Large intestine (tissue), 3 donors: ENCODE measurements around the gene STK32B. TPM values are rescaled to one million over a fixed set of nuclear protein-coding genes. Genes with fewer than 3 reads are reported as not detected.
"Not testable (repeated sequence)": the region's sequence is repeated elsewhere in the genome, so short reads cannot be mapped to it uniquely, and the experiment has no call there.

Experiments
- DNase-seq, 2 donors: peaks; one replicate each; pipeline versions ENCODE4 v3.0.0 to v3.0.0-alpha.2; 2013
- H3K27ac ChIP-seq: one replicate; pipeline ENCODE4 v1.5.1; 2013; ENCODE audit warnings: low read length
- H3K27me3 ChIP-seq: 2 replicates; pipeline ENCODE4 v1.6.1; 2013; ENCODE audit warnings: low read length; ENCODE audit not compliant: control insufficient read depth, insufficient read depth
- H3K36me3 ChIP-seq: 2 replicates; pipeline ENCODE4 v1.6.1; 2013; ENCODE audit warnings: low read length; ENCODE audit not compliant: control insufficient read depth, insufficient read depth
- H3K4me1 ChIP-seq: one replicate; pipeline ENCODE4 v1.6.1; 2013; ENCODE audit warnings: low read length; ENCODE audit not compliant: control insufficient read depth, insufficient read depth
- H3K4me3 ChIP-seq: one replicate; pipeline ENCODE4 v1.5.1; 2013; ENCODE audit warnings: low read length
- H3K9me3 ChIP-seq: one replicate; pipeline ENCODE4 v1.6.1; 2013; ENCODE audit warnings: mild to moderate bottlenecking, low read depth, low read length, moderate library complexity; ENCODE audit not compliant: control insufficient read depth
- WGBS: methylation state at CpG from one replicate; pipeline ENCODE4 v1.1.5; 2013; ENCODE audit warnings: low lambda C conversion rate; ENCODE audit not compliant: insufficient coverage; 5-methylcytosine and 5-hydroxymethylcytosine counted together
- polyA plus RNA-seq: library from polyadenylated mRNA; unstranded; fragments of 120-200 nt; gene quantifications from one replicate; pipeline ENCODE4 v1.2.1, GENCODE V29; 2013

The STK32B gene
- polyA plus RNA-seq, 1 donor: 1.6 TPM

DNA sequence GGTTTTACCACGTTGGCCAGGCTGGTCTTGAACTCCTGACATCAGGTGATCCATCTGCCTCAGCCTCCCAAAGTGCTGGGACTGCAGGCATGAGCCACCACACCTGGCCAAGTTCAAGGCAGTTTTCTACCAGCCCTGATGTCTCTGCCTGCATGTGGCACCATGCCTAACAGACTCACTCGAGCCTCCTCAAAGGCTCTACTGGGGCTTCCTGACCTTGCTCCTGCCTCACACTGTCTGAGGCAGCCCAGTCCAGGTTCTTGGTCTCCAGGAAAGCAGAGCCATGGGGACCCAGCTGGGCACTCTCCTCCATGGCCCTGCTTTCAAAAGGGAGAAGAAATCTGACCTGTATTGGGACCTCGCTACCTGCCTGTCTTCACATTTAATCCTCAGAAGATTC lies 370.1 kb downstream of the STK32B start:
- DNase-seq: no peak
- H3K4me1 ChIP-seq: no peaks in the 10 kb centered on the region
- no peaks in the 10 kb centered on the region for H3K36me3 ChIP-seq
- no peaks in the 10 kb centered on the region for H3K9me3 ChIP-seq
- H3K4me3 ChIP-seq: no peak overlapping the region
- H3K27me3 ChIP-seq: no peaks in the 10 kb centered on the region
- no CpG with 5 or more reads among the region's 3 CpGs for WGBS
- no peak overlapping the region for H3K27ac ChIP-seq

DNA sequence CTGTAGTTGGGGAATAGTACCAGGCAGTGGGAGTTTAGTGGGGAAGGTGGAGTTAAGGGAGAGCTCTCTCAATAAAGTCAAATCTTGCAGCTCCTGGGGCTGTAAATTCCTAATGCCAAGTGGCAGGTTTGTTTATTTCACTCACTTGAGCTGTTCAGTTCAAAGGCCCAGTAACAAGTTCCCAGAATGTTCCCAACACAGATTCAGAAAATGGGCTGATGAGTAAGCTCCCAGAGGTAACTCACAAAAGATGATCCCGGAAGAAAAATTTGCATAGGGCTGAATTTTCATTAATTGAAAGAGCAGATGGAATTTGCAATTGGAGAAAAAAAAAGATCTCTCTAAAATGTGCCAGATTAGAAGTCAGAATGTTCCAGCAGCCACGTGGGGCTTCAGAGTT lies 370.9 kb downstream of the STK32B start:
- no peak for DNase-seq
- no peaks in the 10 kb centered on the region for H3K27me3 ChIP-seq

DNA sequence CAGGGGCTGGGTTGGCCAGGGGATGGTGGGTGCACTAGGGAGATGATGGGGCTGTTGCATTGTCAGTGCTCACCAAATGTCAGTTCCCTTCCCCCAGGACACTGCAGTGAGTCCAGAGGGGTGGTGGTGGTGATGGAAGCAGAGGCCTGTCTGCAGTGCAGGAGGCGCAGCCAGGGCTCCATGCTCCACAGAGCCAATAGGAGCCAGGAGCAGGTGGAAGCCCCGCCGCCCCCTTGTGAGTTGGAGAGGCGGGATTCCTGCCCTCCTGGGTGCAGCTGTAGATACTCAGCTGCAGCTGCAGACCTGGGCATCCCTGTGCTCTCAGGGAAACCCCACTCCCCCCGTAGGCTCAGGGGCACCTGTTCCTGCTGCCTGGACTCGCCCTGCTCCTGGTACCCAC lies 372.4 kb downstream of the STK32B start:
- no peak overlapping the region for H3K4me3 ChIP-seq
- no CpG with 5 or more reads among the region's 6 CpGs for WGBS
- H3K9me3 ChIP-seq: no peaks in the 10 kb centered on the region
- no peaks in the 10 kb centered on the region for H3K27me3 ChIP-seq
- no peak overlapping the region for H3K27ac ChIP-seq
- H3K36me3 ChIP-seq: no peaks in the 10 kb centered on the region
- no peak for DNase-seq
- no peaks in the 10 kb centered on the region for H3K4me1 ChIP-seq

More for the DNA sequence above, 370.9 kb downstream of the STK32B start:
- 67% methylated on average over 1 of the region's 2 CpGs for WGBS
- H3K4me3 ChIP-seq: no peak overlapping the region
- H3K27ac ChIP-seq: no peak overlapping the region
- H3K9me3 ChIP-seq: no peaks in the 10 kb centered on the region
- H3K36me3 ChIP-seq: no peaks in the 10 kb centered on the region
- no peaks in the 10 kb centered on the region for H3K4me1 ChIP-seq

DNA sequence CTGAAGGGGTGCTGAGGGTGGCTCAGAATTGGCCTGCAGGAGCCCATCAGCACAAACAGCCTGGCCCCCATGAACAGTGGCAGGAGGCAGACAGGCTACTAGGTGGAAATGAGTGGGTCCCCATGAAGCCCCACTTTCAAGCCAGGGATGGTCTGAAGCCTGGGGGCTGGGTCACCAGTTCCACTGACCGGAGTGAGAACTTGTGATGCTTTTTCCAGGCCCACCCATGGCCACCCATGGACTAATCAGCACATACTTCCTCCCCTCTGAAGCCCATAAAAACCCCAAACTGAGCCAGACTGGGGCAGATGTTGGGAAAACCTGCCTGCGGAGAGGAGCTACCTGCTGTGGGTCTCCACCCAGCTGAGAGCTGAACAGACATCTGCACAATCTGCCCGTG lies 372.9 kb downstream of the STK32B start:
- H3K9me3 ChIP-seq: no peaks in the 10 kb centered on the region
- H3K36me3 ChIP-seq: no peaks in the 10 kb centered on the region
- no peaks in the 10 kb centered on the region for H3K4me1 ChIP-seq
- WGBS: no CpG with 5 or more reads among the region's 3 CpGs
- DNase-seq: no peak
- H3K27me3 ChIP-seq: no peaks in the 10 kb centered on the region
- no peak overlapping the region for H3K4me3 ChIP-seq
- no peak overlapping the region for H3K27ac ChIP-seq

DNA sequence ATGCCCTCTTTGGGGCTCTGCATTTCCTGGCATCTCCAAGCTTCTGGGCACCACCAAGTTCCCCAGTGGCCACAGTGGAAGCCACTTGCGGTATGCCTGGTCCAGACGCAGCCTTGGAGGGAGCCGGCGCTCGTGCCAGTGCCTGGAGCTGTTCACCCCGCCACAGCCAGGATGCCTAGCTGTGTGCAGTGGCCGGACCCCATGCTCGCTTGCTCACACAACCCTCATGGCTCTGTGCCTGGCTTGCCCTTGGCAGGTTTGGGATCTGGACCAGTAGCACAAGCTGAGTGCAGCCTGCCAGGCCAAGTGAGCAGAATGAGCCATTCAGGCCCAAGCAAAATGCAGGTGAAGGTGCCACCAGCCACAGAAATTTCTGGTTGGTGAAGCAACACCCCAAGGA lies 373.6 kb downstream of the STK32B start:
- Histone ChIP-seq H3K27me3 (no peaks in the 10 kb centered on the region), H3K36me3 (no peaks in the 10 kb centered on the region), H3K27ac (no peak overlapping the region), H3K4me1 (no peaks in the 10 kb centered on the region), H3K4me3 (no peak overlapping the region), H3K9me3 (no peaks in the 10 kb centered on the region)
- no CpG with 5 or more reads among the region's 8 CpGs for WGBS
- no peak for DNase-seq

- H3K27me3 ChIP-seq: no peaks in the 10 kb centered on the region
- no peak overlapping the region for H3K27ac ChIP-seq
- no peak for DNase-seq
- no peaks in the 10 kb centered on the region for H3K9me3 ChIP-seq
- no peaks in the 10 kb centered on the region for H3K36me3 ChIP-seq
- H3K4me1 ChIP-seq: no peaks in the 10 kb centered on the region
- H3K4me3 ChIP-seq: no peak overlapping the region
Observed at GRCh38 chr4:5429747-5430146, 378.5 kb downstream of the STK32B start.

GRCh38 chr4:5433196-5433595 lies 381.9 kb downstream of the STK32B start:
- WGBS: 93% methylated on average over 3 of the region's 5 CpGs
- Histone ChIP-seq H3K27ac (no peak overlapping the region), H3K4me3 (no peak overlapping the region), H3K9me3 (no peaks in the 10 kb centered on the region), H3K4me1 (no peaks in the 10 kb centered on the region), H3K36me3 (no peaks in the 10 kb centered on the region), H3K27me3 (no peaks in the 10 kb centered on the region)
- no peak for DNase-seq

DNA sequence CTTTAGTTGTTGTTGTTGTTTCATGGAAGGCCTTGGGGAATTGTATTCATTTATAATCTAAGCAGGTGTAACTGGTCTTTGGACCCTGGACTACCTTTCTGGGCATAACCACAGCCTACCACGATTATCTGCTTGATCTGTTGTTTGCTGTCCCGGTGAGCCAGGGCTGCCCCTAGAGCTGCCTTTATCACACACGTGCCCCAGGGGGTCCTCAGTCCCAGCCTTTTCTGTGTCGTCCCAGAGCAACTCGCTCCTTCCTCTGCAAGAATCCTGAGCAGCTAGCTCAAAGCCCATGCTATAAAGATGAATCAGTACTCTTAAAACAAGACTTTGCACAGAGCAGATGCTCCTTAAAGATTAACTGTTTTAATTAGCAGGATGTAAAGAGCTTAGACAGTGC lies 383.9 kb downstream of the STK32B start:
- Histone ChIP-seq H3K27me3 (no peaks in the 10 kb centered on the region), H3K36me3 (no peaks in the 10 kb centered on the region), H3K27ac (no peak overlapping the region), H3K4me3 (no peak overlapping the region), H3K4me1 (no peaks in the 10 kb centered on the region), H3K9me3 (no peaks in the 10 kb centered on the region)
- WGBS: 53% methylated on average over 2 of the region's 5 CpGs
- no peak for DNase-seq

DNA sequence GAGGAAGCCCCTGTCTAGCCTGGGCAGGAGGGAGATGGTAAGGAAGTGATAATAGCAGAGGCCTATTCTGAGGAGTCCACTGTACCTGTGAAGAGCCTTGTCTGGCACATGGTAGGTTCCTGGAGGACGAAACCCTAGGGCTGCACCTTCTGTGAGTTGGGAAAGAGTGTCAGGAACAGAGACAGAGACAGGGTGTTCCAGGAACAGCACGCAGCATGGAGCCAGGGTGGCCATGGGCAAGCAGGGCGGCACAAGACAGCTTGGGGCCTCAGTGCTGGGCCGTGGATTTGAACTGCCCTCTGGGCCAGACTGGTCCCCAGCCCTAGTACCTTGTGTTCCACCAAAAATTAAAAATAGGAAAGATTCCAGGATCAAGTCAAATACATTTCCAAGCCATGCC lies 384.5 kb downstream of the STK32B start:
- DNase-seq: no peak
- H3K36me3 ChIP-seq: no peaks in the 10 kb centered on the region
- H3K4me3 ChIP-seq: no peak overlapping the region
- no peaks in the 10 kb centered on the region for H3K27me3 ChIP-seq
- no peaks in the 10 kb centered on the region for H3K9me3 ChIP-seq
- no CpG with 5 or more reads among the region's 4 CpGs for WGBS
- no peaks in the 10 kb centered on the region for H3K4me1 ChIP-seq
- H3K27ac ChIP-seq: no peak overlapping the region

GRCh38 chr4:5443976-5444802 lies 392.9 kb downstream of the STK32B start:
- H3K27me3 ChIP-seq, H3K36me3 ChIP-seq, H3K27ac ChIP-seq, H3K4me1 ChIP-seq, H3K9me3 ChIP-seq, DNase-seq, H3K4me3 ChIP-seq: not testable (repeated sequence)
- no CpG with 5 or more reads among the region's 31 CpGs for WGBS

GRCh38 chr4:5444918-5445517 lies 393.7 kb downstream of the STK32B start:
- H3K9me3 ChIP-seq: no peaks in the 10 kb centered on the region
- H3K27me3 ChIP-seq: no peaks in the 10 kb centered on the region
- no peaks in the 10 kb centered on the region for H3K36me3 ChIP-seq
- H3K27ac ChIP-seq: no peak overlapping the region
- H3K4me3 ChIP-seq: no peak overlapping the region
- DNase-seq: no peak
- no peaks in the 10 kb centered on the region for H3K4me1 ChIP-seq
- 100% methylated on average over 1 of the region's 10 CpGs for WGBS
